GM10847 (cell line): ENCODE measurements around the gene MAD1L1.

ENCODE experiments used
- POLR2A ChIP-seq: IDR thresholded peaks from 2 replicates; pipeline ENCODE4 v1.6.1; 2011; ENCODE audit not compliant: insufficient read length; ENCODE audit errors: extremely low read depth

The MAD1L1 gene

GRCh38 chr7:1961701-1962276 lies 271.0 kb downstream of the MAD1L1 start:
- TF ChIP-seq POLR2A, result no peak

- no peak for TF ChIP-seq POLR2A
Observed at GRCh38 chr7:1959305-1959704, 273.4 kb downstream of the MAD1L1 start.

- no peak for TF ChIP-seq POLR2A
Observed at GRCh38 chr7:1957471-1958225, 275.1 kb downstream of the MAD1L1 start.

GRCh38 chr7:1956611-1957470 lies 275.9 kb downstream of the MAD1L1 start:
- TF ChIP-seq POLR2A, result no peak

GRCh38 chr7:1956141-1956540 lies 276.6 kb downstream of the MAD1L1 start:
- no peak for TF ChIP-seq POLR2A

GRCh38 chr7:1954366-1955004 lies 278.3 kb downstream of the MAD1L1 start:
- TF ChIP-seq POLR2A, result no peak

- TF ChIP-seq POLR2A, result no peak
Observed at GRCh38 chr7:1953199-1954190, 279.2 kb downstream of the MAD1L1 start.

GRCh38 chr7:1952781-1953180 lies 280.0 kb downstream of the MAD1L1 start:
- TF ChIP-seq POLR2A, result no peak

GRCh38 chr7:1952169-1952760 lies 280.5 kb downstream of the MAD1L1 start:
- no peak for TF ChIP-seq POLR2A

GRCh38 chr7:1951600-1951999 lies 281.1 kb downstream of the MAD1L1 start:
- TF ChIP-seq POLR2A, result no peak

- TF ChIP-seq POLR2A, result no peak
Observed at GRCh38 chr7:1951159-1951536, 281.6 kb downstream of the MAD1L1 start.

- no peak for TF ChIP-seq POLR2A
Observed at GRCh38 chr7:1950452-1951158, 282.1 kb downstream of the MAD1L1 start.

- TF ChIP-seq POLR2A, result no peak
Observed at GRCh38 chr7:1950066-1950451, 282.7 kb downstream of the MAD1L1 start.
